SW480 (cell line): ENCODE data around the gene UBAP2L.

ENCODE experiments used
- DNase-seq: peaks from one replicate; pipeline ENCODE4 v3.0.0-alpha.2; 2016; ENCODE audit warnings: low spot score

UBAP2L gene, protein sequence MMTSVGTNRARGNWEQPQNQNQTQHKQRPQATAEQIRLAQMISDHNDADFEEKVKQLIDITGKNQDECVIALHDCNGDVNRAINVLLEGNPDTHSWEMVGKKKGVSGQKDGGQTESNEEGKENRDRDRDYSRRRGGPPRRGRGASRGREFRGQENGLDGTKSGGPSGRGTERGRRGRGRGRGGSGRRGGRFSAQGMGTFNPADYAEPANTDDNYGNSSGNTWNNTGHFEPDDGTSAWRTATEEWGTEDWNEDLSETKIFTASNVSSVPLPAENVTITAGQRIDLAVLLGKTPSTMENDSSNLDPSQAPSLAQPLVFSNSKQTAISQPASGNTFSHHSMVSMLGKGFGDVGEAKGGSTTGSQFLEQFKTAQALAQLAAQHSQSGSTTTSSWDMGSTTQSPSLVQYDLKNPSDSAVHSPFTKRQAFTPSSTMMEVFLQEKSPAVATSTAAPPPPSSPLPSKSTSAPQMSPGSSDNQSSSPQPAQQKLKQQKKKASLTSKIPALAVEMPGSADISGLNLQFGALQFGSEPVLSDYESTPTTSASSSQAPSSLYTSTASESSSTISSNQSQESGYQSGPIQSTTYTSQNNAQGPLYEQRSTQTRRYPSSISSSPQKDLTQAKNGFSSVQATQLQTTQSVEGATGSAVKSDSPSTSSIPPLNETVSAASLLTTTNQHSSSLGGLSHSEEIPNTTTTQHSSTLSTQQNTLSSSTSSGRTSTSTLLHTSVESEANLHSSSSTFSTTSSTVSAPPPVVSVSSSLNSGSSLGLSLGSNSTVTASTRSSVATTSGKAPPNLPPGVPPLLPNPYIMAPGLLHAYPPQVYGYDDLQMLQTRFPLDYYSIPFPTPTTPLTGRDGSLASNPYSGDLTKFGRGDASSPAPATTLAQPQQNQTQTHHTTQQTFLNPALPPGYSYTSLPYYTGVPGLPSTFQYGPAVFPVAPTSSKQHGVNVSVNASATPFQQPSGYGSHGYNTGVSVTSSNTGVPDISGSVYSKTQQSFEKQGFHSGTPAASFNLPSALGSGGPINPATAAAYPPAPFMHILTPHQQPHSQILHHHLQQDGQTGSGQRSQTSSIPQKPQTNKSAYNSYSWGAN

DNA sequence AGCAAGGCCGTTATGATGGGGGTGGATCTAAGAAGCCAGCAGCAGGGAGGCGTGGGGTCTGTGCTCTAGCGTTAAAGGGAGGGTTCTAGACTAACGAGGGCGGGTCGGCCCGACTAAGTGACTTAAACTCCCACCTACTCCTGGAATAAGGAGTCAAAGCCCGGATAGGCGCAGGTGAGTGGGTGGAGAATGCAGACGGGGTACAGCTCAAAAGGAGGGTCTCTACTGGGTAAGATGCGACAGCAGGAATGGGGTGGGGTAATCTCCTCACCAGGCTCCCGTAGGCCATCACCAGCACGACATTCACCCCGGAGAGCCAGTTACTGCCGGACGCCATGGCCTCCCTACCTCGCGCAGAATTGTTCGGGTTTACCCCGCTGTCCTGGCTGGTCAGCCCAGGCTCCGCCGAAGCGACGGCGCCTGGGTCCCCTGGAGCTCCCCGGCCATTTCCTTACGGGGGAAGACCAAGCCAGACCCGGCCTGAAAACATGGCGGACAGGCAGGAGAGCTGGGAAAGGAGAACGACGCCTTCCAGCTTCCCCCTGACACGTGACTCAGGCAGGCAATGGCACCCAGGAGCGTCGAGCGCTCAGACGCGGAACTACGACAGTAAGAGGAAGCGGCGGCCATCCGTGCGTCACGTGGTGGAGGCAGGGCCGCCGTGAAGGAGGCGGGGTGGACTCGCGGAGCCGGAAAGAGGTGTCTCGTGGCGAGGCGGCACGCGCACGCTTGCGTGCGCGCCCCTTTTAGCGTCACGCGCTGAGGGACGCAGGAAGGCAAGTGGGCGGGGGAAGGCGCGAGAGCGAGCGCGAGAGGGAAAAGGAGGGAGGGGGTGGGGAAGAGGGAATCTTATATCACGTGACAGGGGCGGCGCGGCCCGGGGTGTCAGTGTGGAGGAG is at the start of gene UBAP2L:
TSS of gene UBAP2L (plus strand) at position 885 of the 899 bp plus-strand sequence. CDS start 4,169 bp downstream, outside the sequence.
- DNase-seq = peak; percentile 98

DNA sequence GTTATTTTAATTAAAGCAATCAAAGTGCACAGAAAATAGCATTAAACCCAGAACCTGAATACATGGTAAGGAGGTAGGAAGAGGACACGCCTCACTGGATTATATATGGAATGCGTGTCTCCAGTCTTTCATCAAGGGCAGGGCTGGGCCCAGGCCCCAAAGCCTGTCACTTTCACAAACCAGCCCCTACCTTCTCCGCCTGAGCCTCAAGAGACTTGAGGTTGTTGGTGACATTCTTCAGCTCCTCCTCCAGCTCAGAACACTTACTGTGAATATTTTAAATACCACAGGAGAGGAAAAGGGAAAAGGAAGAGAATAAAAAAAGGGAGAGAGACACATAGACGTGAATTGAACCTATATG is 49.6 kb upstream of the UBAP2L start:
- no peak for DNase-seq

DNA sequence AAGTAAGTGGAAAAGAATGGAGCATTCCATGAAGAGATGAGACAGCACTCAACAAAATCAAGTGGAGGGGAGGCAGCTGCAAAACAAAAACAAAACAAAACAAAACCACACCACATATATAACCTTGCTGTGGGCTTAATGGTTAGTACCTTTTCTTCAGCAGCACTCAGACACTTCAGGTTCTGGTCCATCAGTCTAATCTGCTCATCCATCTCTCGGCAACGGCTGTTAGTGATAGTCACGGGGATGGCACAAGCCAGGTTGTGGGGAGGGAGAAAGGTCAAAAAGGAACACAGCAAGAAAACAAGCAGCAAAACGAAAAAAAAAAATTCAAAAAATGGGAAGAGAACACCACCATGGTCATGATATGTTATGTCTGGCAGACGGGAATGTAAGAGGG is 48.9 kb upstream of the UBAP2L start:
- DNase-seq = no peak

DNA sequence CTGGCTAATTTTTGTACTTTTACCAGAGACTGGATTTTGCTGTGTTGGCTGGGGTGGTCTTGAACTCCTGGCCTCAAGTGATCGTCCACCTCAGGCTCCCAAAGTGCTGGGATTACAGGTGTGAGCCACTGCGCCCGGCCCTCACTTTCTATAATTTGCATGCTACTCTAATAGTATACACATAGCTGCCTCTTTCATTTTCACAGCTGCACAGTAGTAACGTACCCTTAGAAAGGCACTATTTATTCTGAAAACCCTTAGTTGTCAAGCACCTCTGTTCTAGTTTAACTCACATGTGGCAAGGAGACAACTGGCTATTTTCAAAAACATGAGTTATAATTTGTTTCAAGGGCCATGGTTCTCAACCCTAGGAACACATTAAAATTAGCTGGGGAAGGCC is 46.1 kb upstream of the UBAP2L start:
- no peak for DNase-seq

DNA sequence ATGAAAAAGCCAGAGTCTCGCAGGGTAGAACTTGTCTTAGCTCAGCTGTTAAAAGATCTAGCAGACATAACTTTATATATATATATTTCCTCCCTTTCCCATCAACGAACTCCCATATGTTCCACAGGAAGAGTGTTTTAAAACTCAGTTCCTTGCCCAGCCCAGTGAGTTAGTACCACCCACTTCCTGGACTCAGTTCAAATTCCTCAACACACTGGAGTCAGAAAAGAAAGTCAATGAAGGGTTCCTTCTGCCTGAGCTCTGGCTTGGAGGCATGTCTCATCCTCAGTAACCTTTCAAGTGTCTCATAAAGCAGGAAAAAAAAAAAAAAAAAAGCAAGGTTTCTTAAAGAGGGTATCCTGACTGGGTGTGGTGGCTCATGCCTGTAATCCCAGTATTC is 44.4 kb upstream of the UBAP2L start:
- no peak for DNase-seq

DNA sequence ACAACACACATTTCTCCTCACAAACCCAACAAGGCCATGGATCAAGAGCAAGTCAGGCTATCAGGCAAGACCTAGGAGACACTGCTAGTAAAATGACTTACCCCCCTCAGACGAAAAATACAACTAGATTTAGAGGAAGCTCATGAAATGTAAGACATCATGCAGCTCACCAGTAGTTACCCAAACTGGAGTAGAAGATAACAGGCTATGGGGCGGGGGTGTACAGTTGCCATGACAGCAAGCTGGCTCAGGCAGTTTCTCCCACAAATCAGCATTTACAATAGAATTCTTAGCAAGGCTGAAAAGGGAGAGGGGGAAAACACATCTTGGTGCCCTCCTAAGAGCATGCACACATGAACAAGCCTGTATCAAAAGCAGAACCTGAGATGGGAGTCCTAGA is 42.7 kb upstream of the UBAP2L start:
- DNase-seq = no peak

DNA sequence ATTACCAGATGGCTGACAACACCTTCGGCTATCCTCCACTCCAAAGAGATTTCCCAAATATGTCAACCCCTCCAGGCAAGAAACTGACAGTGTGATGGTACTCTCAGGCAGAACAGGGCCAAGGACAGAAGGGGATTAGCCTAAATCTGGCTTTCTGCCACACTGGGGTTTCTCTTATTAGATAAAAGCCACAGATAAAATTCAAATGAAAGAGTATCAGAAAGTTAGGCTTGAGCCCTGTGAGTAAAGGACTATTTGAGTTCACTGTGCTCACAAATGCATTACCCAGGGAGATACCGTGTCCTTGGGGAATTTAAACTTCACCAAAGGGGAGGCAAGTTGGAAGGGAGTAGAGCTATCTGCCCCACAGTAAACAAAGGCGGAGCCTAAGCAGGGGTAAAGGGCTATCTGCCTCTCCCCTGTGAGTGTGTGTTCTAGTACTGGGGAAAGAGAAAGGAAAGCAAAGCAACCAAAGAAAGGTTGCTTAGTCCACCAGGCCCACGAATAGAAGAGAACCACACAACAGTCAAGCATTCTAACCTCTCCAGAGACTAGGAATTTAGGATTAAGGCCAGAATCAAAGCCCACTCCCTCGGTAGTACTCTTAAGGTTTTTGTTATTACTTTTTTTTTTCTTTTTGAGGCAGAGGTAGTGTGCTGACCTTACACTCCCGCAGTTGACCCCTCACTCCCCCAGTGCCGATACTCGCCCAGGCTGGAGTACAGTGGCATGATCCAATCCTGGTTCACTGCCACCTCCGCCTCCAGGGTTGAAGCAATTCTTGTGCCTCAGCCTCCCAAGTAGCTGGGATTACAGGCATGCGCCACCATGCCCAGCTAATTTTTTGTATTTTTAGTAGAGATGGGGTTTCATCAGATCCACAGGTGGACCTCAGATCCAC is 41.6 kb upstream of the UBAP2L start:
- DNase-seq = no peak

DNA sequence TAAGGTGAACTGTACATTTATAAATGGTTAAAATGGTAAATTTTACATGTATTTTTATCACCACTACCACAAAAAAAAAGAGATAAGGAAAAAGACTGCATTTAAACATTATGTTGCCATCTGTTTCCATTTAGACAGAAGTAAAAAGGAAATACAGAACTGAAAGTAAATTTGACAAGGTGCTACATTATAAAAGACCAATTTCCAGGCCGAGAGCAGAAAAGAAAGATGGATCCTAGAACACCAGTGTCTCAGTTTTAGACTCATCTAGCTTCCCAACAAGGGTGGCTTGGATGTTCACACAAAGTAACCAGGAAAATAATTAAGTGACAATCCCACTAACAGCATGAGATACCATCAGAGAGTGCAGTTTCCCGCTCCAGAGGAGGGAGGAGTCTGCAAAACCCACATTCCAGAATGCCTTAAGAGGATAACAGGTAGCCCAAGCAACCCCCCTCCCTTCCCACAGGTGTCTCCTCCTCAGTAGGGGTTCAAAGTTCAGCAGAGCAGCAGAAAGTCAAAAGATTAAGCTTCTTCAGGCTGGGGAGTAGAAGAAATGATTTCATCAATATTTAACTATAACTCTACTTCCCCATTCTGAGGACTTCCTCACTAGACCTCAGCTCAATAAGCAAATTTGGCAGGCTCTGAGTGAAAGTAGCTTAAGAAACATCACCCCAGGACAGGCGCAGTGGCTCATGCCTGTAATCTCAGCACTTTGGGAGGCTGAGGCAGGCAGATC is 40.6 kb upstream of the UBAP2L start:
- no peak for DNase-seq

DNA sequence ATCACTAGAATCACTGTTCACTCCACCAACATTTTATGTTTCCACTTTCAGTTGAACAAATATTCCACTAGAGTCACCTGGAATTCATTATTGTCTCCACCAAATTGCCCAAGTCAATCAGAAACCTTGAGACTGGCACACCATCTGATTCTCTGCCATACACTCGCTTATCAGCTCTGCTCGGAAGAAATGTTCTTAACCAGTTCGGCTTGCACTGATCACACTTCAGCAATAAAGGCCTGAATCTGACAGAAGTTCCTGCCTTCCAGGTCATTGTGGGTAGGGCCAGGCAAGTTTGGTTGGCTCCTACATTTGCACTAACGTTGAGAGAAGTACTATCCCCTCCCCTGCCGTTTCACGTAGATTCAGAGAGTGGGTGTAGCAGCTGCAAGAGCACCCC is 38.8 kb upstream of the UBAP2L start:
- no peak for DNase-seq

DNA sequence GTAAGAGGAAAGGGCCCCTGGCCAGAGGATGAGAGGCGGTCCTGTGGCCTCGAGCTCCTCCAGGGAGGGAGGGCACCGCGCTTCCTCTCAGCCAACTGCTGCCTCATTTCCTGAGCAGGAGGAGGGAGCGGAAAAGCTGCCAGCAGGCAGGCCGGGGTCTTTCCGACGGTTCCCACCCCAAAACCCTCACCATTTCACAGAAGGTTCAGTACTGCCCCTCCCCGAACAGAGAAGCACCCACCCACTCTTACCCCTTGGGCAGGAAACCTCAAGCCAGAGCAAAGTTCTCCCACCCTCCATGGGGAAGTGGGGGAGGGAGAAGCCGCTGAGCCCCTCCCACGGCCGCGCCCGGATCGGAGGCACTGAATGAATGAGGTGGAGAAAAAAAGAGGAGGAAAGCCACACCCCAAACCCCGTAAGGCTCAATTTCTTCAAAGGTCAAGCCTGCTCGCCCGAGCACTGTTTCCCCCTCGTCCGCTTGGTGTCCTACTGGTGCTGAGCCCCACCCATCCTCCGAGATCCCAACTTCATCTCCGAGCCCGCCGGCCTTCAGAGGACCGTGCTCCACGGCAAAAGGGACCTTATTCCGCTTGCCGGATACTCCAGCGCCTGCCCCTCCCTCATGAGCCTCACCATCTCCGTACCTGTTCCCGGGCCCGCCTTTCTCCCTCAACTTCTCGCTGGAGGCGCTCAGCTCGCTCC is 38.3 kb upstream of the UBAP2L start:
- peak; percentile 74 for DNase-seq

DNA sequence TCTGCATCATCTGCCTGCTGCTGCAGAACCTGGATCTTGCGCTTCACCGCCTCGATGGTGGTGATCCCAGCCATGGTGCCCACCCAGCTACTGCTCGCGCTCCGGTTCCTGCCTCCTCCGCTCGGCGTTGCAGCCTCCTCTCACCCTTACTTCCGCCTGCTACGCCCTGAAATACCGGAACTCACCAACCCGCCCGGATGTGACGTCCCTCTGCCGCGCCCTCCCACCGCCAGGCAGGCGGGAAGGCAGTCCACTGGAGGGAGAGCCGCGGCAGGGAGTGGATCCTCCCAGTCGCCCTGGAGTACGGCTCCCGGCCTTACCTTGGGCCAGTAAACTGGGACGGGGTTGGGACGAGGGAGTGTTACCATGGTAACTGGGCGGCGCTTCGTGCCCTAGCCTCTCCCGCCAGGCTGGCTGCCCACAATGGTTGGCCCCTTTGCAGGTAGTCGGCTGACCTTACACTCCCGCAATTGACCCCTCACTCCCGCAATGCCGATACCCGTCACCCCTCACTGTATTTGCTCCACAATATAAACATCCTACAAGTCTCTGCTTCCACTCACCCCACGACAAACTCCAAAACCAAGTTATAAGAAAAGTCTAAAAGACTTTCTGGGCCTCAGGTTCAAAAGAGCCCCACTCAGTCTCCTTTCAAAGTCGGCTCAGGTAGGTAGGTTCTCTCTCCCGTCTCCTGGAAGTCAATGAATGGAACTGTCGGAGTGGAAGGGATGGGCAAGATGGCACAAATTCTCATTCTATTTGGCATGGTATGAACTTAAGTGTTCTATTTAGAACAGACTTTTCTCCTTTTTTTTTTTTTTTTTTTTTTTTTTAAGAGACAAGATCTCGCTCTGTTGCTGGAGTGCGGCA is 37.5 kb upstream of the UBAP2L start:
- DNase-seq = peak; percentile 98

DNA sequence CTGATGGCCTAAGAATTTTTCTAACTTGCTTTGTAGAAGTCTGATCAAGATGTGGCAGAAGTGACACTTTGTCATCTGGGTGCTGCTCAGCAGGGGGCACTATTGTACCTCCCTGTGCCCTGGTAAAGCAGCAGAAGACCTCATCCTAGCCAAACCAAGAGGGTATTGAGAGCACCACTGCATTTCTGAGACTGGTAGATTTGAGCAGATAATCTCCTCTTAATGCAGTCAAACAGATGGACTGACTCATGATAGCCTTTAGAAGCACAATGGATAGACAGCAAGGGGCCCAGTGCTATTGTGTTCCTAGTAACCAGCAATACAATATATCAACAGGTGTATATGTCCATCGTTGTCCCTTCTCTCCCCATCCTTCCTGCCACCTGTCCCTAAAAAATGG is 34.6 kb upstream of the UBAP2L start:
- DNase-seq = peak; percentile 42

DNA sequence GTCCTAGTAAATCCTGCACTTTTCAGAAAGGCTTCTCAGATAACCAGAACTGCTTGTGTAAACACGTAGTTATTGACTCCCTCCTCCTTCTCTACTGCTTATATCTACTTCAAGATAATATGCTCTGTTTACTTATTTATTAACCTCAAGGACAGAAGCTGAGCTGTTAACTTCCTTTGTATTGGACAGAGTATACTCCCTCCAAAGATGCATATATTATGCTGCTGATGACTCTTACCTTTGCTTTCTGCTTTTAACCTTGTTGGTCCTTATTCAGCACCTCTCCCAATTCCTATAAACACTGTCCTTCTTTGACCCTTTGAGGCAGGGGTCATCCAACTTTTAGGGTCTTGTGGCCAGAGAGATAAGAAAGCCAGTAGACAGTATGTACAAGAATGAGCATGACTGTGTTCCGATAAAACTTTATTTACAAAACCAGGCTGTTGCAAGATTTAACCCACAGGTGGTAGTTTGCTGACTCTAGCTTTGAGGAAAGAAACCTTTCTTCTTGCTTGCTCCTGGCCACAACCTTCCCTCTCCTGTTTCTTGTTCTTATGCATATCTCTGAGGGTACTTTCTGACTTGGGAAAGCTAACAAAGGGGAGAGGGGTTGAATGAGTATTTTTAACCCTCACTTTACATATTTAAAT is 33.8 kb upstream of the UBAP2L start:
- no peak for DNase-seq

DNA sequence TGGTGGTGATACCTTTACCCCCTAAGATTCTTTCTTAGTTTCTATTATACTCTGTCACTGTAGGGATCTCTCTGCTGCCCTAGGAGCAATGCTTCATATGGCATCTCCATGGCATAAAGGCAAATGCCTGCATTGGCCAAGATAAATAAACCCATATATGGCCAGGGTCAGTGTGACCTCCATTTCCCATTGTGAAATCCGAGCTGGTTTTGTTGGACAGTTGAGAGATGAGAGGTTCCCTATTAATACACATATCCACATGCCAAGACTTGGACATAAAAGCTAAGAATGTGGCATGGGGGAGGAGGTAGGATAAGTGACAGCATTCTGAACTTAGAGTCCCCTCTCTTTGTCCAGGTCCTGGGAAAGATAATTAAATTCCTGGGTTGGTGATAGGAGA is 30.2 kb upstream of the UBAP2L start:
- DNase-seq = no peak

DNA sequence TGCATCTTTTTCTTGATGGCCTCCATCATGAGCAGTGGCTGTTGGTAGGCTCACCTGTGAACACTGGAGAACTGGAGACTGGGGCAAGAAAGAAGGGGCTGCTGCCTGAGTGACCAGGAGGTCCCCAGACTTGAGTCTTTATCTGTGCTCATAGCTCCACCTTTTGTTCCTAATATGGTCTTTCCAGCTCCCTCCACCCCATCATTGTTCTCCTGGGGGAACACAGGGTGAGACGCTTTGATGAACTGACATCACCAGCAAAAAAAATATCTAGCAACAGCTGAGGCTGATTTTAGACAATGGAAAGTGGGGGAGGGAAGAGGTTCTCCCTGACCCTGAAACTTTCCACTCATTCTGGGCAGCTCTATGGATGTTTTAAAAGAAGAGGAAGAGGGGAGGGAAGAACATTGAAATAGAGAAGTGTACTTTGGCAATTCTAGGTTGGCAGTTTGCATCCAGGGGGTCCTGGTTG is 28.7 kb upstream of the UBAP2L start, which contains the start of gene TPM3:
TSS of gene TPM3 (minus strand) at position 111 of the 472 bp plus-strand sequence. CDS start at position 29, 82 bp downstream.
- DNase-seq = no peak

DNA sequence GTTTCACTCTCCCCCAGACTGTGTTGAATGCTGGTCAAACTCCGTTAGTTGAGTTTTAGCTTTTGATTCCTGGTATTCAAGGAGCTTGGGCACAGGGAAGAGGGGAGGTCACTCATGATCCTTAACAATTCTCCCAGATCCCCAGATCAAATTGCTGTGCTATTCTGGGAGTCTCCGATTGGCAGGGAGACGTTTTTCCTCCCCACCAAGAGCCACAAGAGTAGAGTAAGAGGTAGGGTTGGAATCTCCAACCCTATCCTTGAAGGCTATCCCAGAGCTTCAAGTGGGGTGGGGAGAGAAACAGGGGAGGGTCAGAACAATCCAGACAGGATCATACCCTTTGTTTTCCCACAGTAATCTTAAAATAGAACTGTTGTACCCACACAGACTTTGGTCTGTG is 28.3 kb upstream of the UBAP2L start:
- no peak for DNase-seq

DNA sequence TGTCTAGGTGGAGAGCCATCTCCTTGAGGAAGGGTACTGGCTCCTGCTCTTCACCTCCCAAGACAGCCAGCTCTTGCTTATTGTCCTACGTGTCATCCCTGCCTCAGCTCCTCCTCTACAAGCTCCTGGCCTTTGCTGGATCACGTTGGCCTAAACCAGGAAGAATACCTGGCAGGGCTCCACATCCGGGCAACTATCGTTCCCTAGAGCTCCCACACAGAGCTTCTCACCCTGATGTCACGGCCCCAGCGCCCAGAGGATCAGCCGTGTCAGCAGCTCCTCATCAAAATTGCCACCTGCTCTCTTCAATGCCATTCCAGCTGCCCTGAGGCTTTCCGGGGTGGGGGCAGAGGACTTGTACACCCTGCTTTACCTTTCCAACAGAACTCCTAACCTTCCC is 26.9 kb upstream of the UBAP2L start:
- DNase-seq = peak; percentile 59
